Measurements from ENCODE around the gene ATOX1.

The ATOX1 gene

GRCh38 chr5:151758430-151759241, at the start of gene ATOX1:
Gene ATOX1 (minus strand): TSS chr5:151758631. CDS start chr5:151758551, 80 bp downstream.
- Histone ChIP-seq H3K27ac (ENCODE audit: low read depth, low read length) (peak within 1 kb of the TSS; percentile 80), H3K9me3 (ENCODE audit: control insufficient read depth in 5 of 5, low read length in 5 of 5) (no peaks in the 10 kb centered on the region), H3K27me3 (ENCODE audit: control insufficient read depth in 5 of 5, insufficient read depth in 4 of 5, low read length in 5 of 5) (no peaks in the 10 kb centered on the region), H3K9ac (ENCODE audit: low read length in 5 of 5) (peak within 1 kb of the TSS; percentile 81 to 94 (median 88)), H3K36me3 (ENCODE audit: control insufficient read depth in 5 of 5, insufficient read depth in 5 of 5, low read length in 5 of 5) (no peaks in the 10 kb centered on the region), H3K4me1 (ENCODE audit: control insufficient read depth in 5 of 5, insufficient read depth in 5 of 5, low read length in 5 of 5) (peaks cover 3 to 41% (median 34%) of the 10 kb centered on the region in 5 donors), H3K4me3 (ENCODE audit: low read depth in 1 of 5, low read length in 5 of 5) (peak within 1 kb of the TSS; percentile 83 to 92 (median 88))

GRCh38 chr5:151805414-151806223, 47.2 kb upstream of the ATOX1 start:
- H3K4me1 ChIP-seq (ENCODE audit: control insufficient read depth in 5 of 5, insufficient read depth in 5 of 5, low read length in 5 of 5) = peaks cover 0 to 27% (median 11%) of the 10 kb centered on the region in 5 donors
- no peaks in the 10 kb centered on the region for H3K27me3 ChIP-seq (ENCODE audit: control insufficient read depth in 5 of 5, insufficient read depth in 4 of 5, low read length in 5 of 5)
- peaks cover 20 to 39% (median 32%) of the 10 kb centered on the region in 5 donors for H3K36me3 ChIP-seq (ENCODE audit: control insufficient read depth in 5 of 5, insufficient read depth in 5 of 5, low read length in 5 of 5)
- no peaks in the 10 kb centered on the region for H3K9me3 ChIP-seq (ENCODE audit: control insufficient read depth in 5 of 5, low read length in 5 of 5)
- no peak overlapping the region for H3K4me3 ChIP-seq (ENCODE audit: low read depth in 1 of 5, low read length in 5 of 5)
- H3K27ac ChIP-seq (ENCODE audit: low read depth, low read length) = peak overlapping the region; percentile 44
- H3K9ac ChIP-seq (ENCODE audit: low read length in 5 of 5) = no peak overlapping the region

- Histone ChIP-seq H3K27ac (ENCODE audit: low read depth, low read length) (no peak overlapping the region), H3K9me3 (ENCODE audit: control insufficient read depth in 5 of 5, low read length in 5 of 5) (no peaks in the 10 kb centered on the region), H3K9ac (ENCODE audit: low read length in 5 of 5) (no peak overlapping the region), H3K4me1 (ENCODE audit: control insufficient read depth in 5 of 5, insufficient read depth in 5 of 5, low read length in 5 of 5) (peaks cover 0 to 6% (median 0%) of the 10 kb centered on the region in 5 donors), H3K4me3 (ENCODE audit: low read depth in 1 of 5, low read length in 5 of 5) (no peak overlapping the region), H3K36me3 (ENCODE audit: control insufficient read depth in 5 of 5, insufficient read depth in 5 of 5, low read length in 5 of 5) (peaks cover 53 to 79% (median 64%) of the 10 kb centered on the region in 5 donors), H3K27me3 (ENCODE audit: control insufficient read depth in 5 of 5, insufficient read depth in 4 of 5, low read length in 5 of 5) (no peaks in the 10 kb centered on the region)
Measured at GRCh38 chr5:151800532-151800931, 42.1 kb upstream of the ATOX1 start.

- peaks cover 0 to 3% (median 0%) of the 10 kb centered on the region in 5 donors for H3K4me1 ChIP-seq (ENCODE audit: control insufficient read depth in 5 of 5, insufficient read depth in 5 of 5, low read length in 5 of 5)
- no peaks in the 10 kb centered on the region for H3K27me3 ChIP-seq (ENCODE audit: control insufficient read depth in 5 of 5, insufficient read depth in 4 of 5, low read length in 5 of 5)
- no peaks in the 10 kb centered on the region for H3K9me3 ChIP-seq (ENCODE audit: control insufficient read depth in 5 of 5, low read length in 5 of 5)
- H3K36me3 ChIP-seq (ENCODE audit: control insufficient read depth in 5 of 5, insufficient read depth in 5 of 5, low read length in 5 of 5) = peaks cover 60 to 90% (median 71%) of the 10 kb centered on the region in 5 donors
- H3K4me3 ChIP-seq (ENCODE audit: low read depth in 1 of 5, low read length in 5 of 5) = no peak overlapping the region
- H3K27ac ChIP-seq (ENCODE audit: low read depth, low read length) = no peak overlapping the region
- no peak overlapping the region for H3K9ac ChIP-seq (ENCODE audit: low read length in 5 of 5)
Measured at GRCh38 chr5:151799407-151799806, 41.0 kb upstream of the ATOX1 start.

- Histone ChIP-seq H3K9me3 (ENCODE audit: control insufficient read depth in 5 of 5, low read length in 5 of 5) (no peaks in the 10 kb centered on the region), H3K27me3 (ENCODE audit: control insufficient read depth in 5 of 5, insufficient read depth in 4 of 5, low read length in 5 of 5) (no peaks in the 10 kb centered on the region), H3K9ac (ENCODE audit: low read length in 5 of 5) (no peak overlapping the region), H3K27ac (ENCODE audit: low read depth, low read length) (no peak overlapping the region), H3K4me3 (ENCODE audit: low read depth in 1 of 5, low read length in 5 of 5) (no peak overlapping the region), H3K4me1 (ENCODE audit: control insufficient read depth in 5 of 5, insufficient read depth in 5 of 5, low read length in 5 of 5) (peaks cover 0 to 3% (median 0%) of the 10 kb centered on the region in 5 donors), H3K36me3 (ENCODE audit: control insufficient read depth in 5 of 5, insufficient read depth in 5 of 5, low read length in 5 of 5) (peaks cover 61 to 92% (median 72%) of the 10 kb centered on the region in 5 donors)
Measured at GRCh38 chr5:151798674-151799073, 40.2 kb upstream of the ATOX1 start.

- H3K36me3 ChIP-seq (ENCODE audit: control insufficient read depth in 5 of 5, insufficient read depth in 5 of 5, low read length in 5 of 5) = peaks cover 52 to 94% (median 81%) of the 10 kb centered on the region in 5 donors
- no peak overlapping the region for H3K9ac ChIP-seq (ENCODE audit: low read length in 5 of 5)
- no peak overlapping the region for H3K27ac ChIP-seq (ENCODE audit: low read depth, low read length)
- no peaks in the 10 kb centered on the region for H3K27me3 ChIP-seq (ENCODE audit: control insufficient read depth in 5 of 5, insufficient read depth in 4 of 5, low read length in 5 of 5)
- no peak overlapping the region for H3K4me3 ChIP-seq (ENCODE audit: low read depth in 1 of 5, low read length in 5 of 5)
- no peaks in the 10 kb centered on the region for H3K4me1 ChIP-seq (ENCODE audit: control insufficient read depth in 5 of 5, insufficient read depth in 5 of 5, low read length in 5 of 5)
- no peaks in the 10 kb centered on the region for H3K9me3 ChIP-seq (ENCODE audit: control insufficient read depth in 5 of 5, low read length in 5 of 5)
Measured at GRCh38 chr5:151795426-151795825, 37.0 kb upstream of the ATOX1 start.

GRCh38 chr5:151793358-151793757, 34.9 kb upstream of the ATOX1 start:
- Histone ChIP-seq H3K27ac (ENCODE audit: low read depth, low read length) (no peak overlapping the region), H3K4me3 (ENCODE audit: low read depth in 1 of 5, low read length in 5 of 5) (no peak overlapping the region), H3K9me3 (ENCODE audit: control insufficient read depth in 5 of 5, low read length in 5 of 5) (no peaks in the 10 kb centered on the region), H3K9ac (ENCODE audit: low read length in 5 of 5) (no peak overlapping the region), H3K4me1 (ENCODE audit: control insufficient read depth in 5 of 5, insufficient read depth in 5 of 5, low read length in 5 of 5) (peaks cover 0 to 3% (median 0%) of the 10 kb centered on the region in 5 donors), H3K27me3 (ENCODE audit: control insufficient read depth in 5 of 5, insufficient read depth in 4 of 5, low read length in 5 of 5) (no peaks in the 10 kb centered on the region), H3K36me3 (ENCODE audit: control insufficient read depth in 5 of 5, insufficient read depth in 5 of 5, low read length in 5 of 5) (peaks cover 41 to 95% (median 76%) of the 10 kb centered on the region in 5 donors)

GRCh38 chr5:151787817-151788216, 29.4 kb upstream of the ATOX1 start:
- peaks cover 0 to 11% (median 7%) of the 10 kb centered on the region in 5 donors for H3K4me1 ChIP-seq (ENCODE audit: control insufficient read depth in 5 of 5, insufficient read depth in 5 of 5, low read length in 5 of 5)
- no peaks in the 10 kb centered on the region for H3K27me3 ChIP-seq (ENCODE audit: control insufficient read depth in 5 of 5, insufficient read depth in 4 of 5, low read length in 5 of 5)
- H3K9ac ChIP-seq (ENCODE audit: low read length in 5 of 5) = no peak overlapping the region
- no peak overlapping the region for H3K27ac ChIP-seq (ENCODE audit: low read depth, low read length)
- peaks cover 17 to 54% (median 41%) of the 10 kb centered on the region in 5 donors for H3K36me3 ChIP-seq (ENCODE audit: control insufficient read depth in 5 of 5, insufficient read depth in 5 of 5, low read length in 5 of 5)
- H3K4me3 ChIP-seq (ENCODE audit: low read depth in 1 of 5, low read length in 5 of 5) = no peak overlapping the region
- H3K9me3 ChIP-seq (ENCODE audit: control insufficient read depth in 5 of 5, low read length in 5 of 5) = no peaks in the 10 kb centered on the region

- no peak overlapping the region for H3K9ac ChIP-seq (ENCODE audit: low read length in 5 of 5)
- H3K27ac ChIP-seq (ENCODE audit: low read depth, low read length) = no peak overlapping the region
- H3K4me3 ChIP-seq (ENCODE audit: low read depth in 1 of 5, low read length in 5 of 5) = no peak overlapping the region
- H3K4me1 ChIP-seq (ENCODE audit: control insufficient read depth in 5 of 5, insufficient read depth in 5 of 5, low read length in 5 of 5) = peaks cover 2 to 17% (median 7%) of the 10 kb centered on the region in 5 donors
- H3K36me3 ChIP-seq (ENCODE audit: control insufficient read depth in 5 of 5, insufficient read depth in 5 of 5, low read length in 5 of 5) = peaks cover 10 to 41% (median 28%) of the 10 kb centered on the region in 5 donors
- H3K9me3 ChIP-seq (ENCODE audit: control insufficient read depth in 5 of 5, low read length in 5 of 5) = no peaks in the 10 kb centered on the region
- no peaks in the 10 kb centered on the region for H3K27me3 ChIP-seq (ENCODE audit: control insufficient read depth in 5 of 5, insufficient read depth in 4 of 5, low read length in 5 of 5)
Measured at GRCh38 chr5:151786468-151786867, 28.0 kb upstream of the ATOX1 start.

- H3K9me3 ChIP-seq (ENCODE audit: control insufficient read depth in 5 of 5, low read length in 5 of 5) = no peaks in the 10 kb centered on the region
- H3K4me1 ChIP-seq (ENCODE audit: control insufficient read depth in 5 of 5, insufficient read depth in 5 of 5, low read length in 5 of 5) = peaks cover 2 to 18% (median 16%) of the 10 kb centered on the region in 5 donors
- H3K27me3 ChIP-seq (ENCODE audit: control insufficient read depth in 5 of 5, insufficient read depth in 4 of 5, low read length in 5 of 5) = no peaks in the 10 kb centered on the region
- no peak overlapping the region for H3K27ac ChIP-seq (ENCODE audit: low read depth, low read length)
- H3K9ac ChIP-seq (ENCODE audit: low read length in 5 of 5) = no peak overlapping the region
- H3K36me3 ChIP-seq (ENCODE audit: control insufficient read depth in 5 of 5, insufficient read depth in 5 of 5, low read length in 5 of 5) = peaks cover 3 to 19% (median 13%) of the 10 kb centered on the region in 5 donors
- H3K4me3 ChIP-seq (ENCODE audit: low read depth in 1 of 5, low read length in 5 of 5) = no peak overlapping the region
Measured at GRCh38 chr5:151784141-151784540, 25.7 kb upstream of the ATOX1 start.

All from subcutaneous abdominal adipose tissue (tissue), 5 donors.